WTC11 (cell line): Measurements from ENCODE around the gene INKA2. TPM values are rescaled to one million over a fixed set of nuclear protein-coding genes. Genes with fewer than 3 reads are reported as not detected.

ENCODE experiments used
- ATAC-seq: fragments of 200-7000 bp; cut with Tn5 transposase; 2 replicates; pipeline ENCODE4 v1.10.0; 2021; ENCODE audit warnings: mild to moderate bottlenecking, moderate library complexity
- CTCF ChIA-PET: fragments of 300-600 bp; sonication (Branson Sonifier 250); formaldehyde crosslinking; loops from one replicate; lab custom pipeline; 2021; ENCODE audit warnings: antibody characterized with exemption; lab: Charles Lee
- POLR2A ChIA-PET: fragments of 350-600 bp; sonication (Branson Sonifier 250); formaldehyde crosslinking; loops from one replicate; lab custom pipeline; 2021; ENCODE audit warnings: antibody characterized with exemption; lab: Charles Lee
- DNase-seq: peaks from one replicate; pipeline ENCODE4 v3.0.0; 2021; ENCODE audit warnings: low spot score
- H3K27ac Mint-ChIP-seq: 2 replicates; pipeline ENCODE4 v1.8.0; 2021; ENCODE audit warnings: mixed read lengths
- H3K27me3 Mint-ChIP-seq: 2 replicates; pipeline ENCODE4 v1.8.0; 2021; ENCODE audit warnings: low read depth, mild to moderate bottlenecking, moderate library complexity, mixed read lengths
- H3K36me3 Mint-ChIP-seq: 2 replicates; pipeline ENCODE4 v1.8.0; 2021; ENCODE audit warnings: mixed read lengths
- H3K4me1 Mint-ChIP-seq: 2 replicates; pipeline ENCODE4 v1.8.0; 2022; ENCODE audit warnings: mixed read lengths
- H3K4me3 Mint-ChIP-seq: 2 replicates; pipeline ENCODE4 v1.8.0; 2021; ENCODE audit warnings: mild to moderate bottlenecking, moderate library complexity, mixed read lengths
- H3K9me3 Mint-ChIP-seq: 2 replicates; pipeline ENCODE4 v1.8.0; 2021; ENCODE audit warnings: mixed read lengths
- CREB1 ChIP-seq: sonication (generic); formaldehyde crosslinking; IDR thresholded peaks from 2 replicates; pipeline ENCODE4 v1.8.0; 2023; ENCODE audit warnings: mild to moderate bottlenecking, missing genetic modification reagents
- CREM ChIP-seq: sonication (generic); formaldehyde crosslinking; IDR thresholded peaks from 2 replicates; pipeline ENCODE4 v1.8.1; 2022; ENCODE audit warnings: mild to moderate bottlenecking, missing genetic modification reagents, moderate library complexity
- ESRRA ChIP-seq: sonication (generic); formaldehyde crosslinking; IDR thresholded peaks from 2 replicates; pipeline ENCODE4 v1.8.1; 2022; ENCODE audit warnings: mild to moderate bottlenecking, missing genetic modification reagents, borderline replicate concordance
- ETV6 ChIP-seq: sonication (generic); formaldehyde crosslinking; IDR thresholded peaks from 2 replicates; pipeline ENCODE4 v1.8.1; 2022; ENCODE audit warnings: mild to moderate bottlenecking, missing genetic modification reagents
- GABPB1 ChIP-seq: sonication (generic); formaldehyde crosslinking; IDR thresholded peaks from 2 replicates; pipeline ENCODE4 v1.8.1; 2023; ENCODE audit warnings: mild to moderate bottlenecking, missing genetic modification reagents
- JUN ChIP-seq: sonication (generic); formaldehyde crosslinking; IDR thresholded peaks from 2 replicates; pipeline ENCODE4 v1.8.0; 2023; ENCODE audit warnings: mild to moderate bottlenecking, missing genetic modification reagents
- MYBL2 ChIP-seq: sonication (generic); formaldehyde crosslinking; IDR thresholded peaks from 2 replicates; pipeline ENCODE4 v1.8.1; 2023; ENCODE audit warnings: mild to moderate bottlenecking, moderate library complexity, missing genetic modification reagents
- NFE2L1 ChIP-seq: sonication (generic); formaldehyde crosslinking; IDR thresholded peaks from 2 replicates; pipeline ENCODE4 v1.8.1; 2023; ENCODE audit warnings: missing genetic modification reagents
- NR2C2 ChIP-seq: sonication (generic); formaldehyde crosslinking; IDR thresholded peaks from 2 replicates; pipeline ENCODE4 v1.8.0; 2022; ENCODE audit warnings: mild to moderate bottlenecking, missing genetic modification reagents
- ZNF423 ChIP-seq: fragments of 250-450 bp; sonication (Bioruptor Pico); IDR thresholded peaks from 2 replicates; pipeline ENCODE4 v2.1.2; 2022; ENCODE audit warnings: mild to moderate bottlenecking, moderate library complexity
- total RNA-seq: library from RNA; stranded (reverse); gene quantifications from 3 replicates; pipeline ENCODE4 v1.2.3, GENCODE V29; 2021
- TF ChIP-seq, protein P1 (sequence below): sonication (generic); formaldehyde crosslinking; conservative IDR thresholded peaks from 2 replicates; pipeline ENCODE4 v1.8.1; 2023; ENCODE audit warnings: mild to moderate bottlenecking, low read depth, missing genetic modification reagents, moderate library complexity
- TF ChIP-seq, protein P2 (sequence below): sonication (generic); formaldehyde crosslinking; IDR thresholded peaks from 2 replicates; pipeline ENCODE4 v1.8.1; 2023; ENCODE audit warnings: mild to moderate bottlenecking, moderate library complexity, missing genetic modification reagents
- TF ChIP-seq, protein P3 (sequence below): fragments of 250-450 bp; sonication (Bioruptor Pico); conservative IDR thresholded peaks from 2 replicates; pipeline ENCODE4 v1.9.0; 2021; ENCODE audit warnings: mild to moderate bottlenecking
- TF ChIP-seq, protein P4 (sequence below): sonication (generic); formaldehyde crosslinking; IDR thresholded peaks from 2 replicates; pipeline ENCODE4 v1.8.0; 2022; ENCODE audit warnings: missing genetic modification reagents
- TF ChIP-seq, protein P5 (sequence below): sonication (generic); formaldehyde crosslinking; IDR thresholded peaks from 2 replicates; pipeline ENCODE4 v1.8.1; 2022; ENCODE audit warnings: mild to moderate bottlenecking, moderate library complexity, missing genetic modification reagents
- TF ChIP-seq, protein P6 (sequence below): sonication (generic); formaldehyde crosslinking; IDR thresholded peaks from 2 replicates; pipeline ENCODE4 v1.8.0; 2022; ENCODE audit warnings: mild to moderate bottlenecking, missing genetic modification reagents
- TF ChIP-seq, protein P7 (sequence below): sonication (generic); formaldehyde crosslinking; IDR thresholded peaks from 2 replicates; pipeline ENCODE4 v1.8.1; 2022; ENCODE audit warnings: low read depth, missing genetic modification reagents, borderline replicate concordance
- TF ChIP-seq, protein P8 (sequence below): sonication (generic); formaldehyde crosslinking; IDR thresholded peaks from 2 replicates; pipeline ENCODE4 v1.8.0; 2023; ENCODE audit warnings: mild to moderate bottlenecking, missing genetic modification reagents

The INKA2 gene
- total RNA-seq, 1 experiment from 2014 or later: 20.1 TPM

DNA sequence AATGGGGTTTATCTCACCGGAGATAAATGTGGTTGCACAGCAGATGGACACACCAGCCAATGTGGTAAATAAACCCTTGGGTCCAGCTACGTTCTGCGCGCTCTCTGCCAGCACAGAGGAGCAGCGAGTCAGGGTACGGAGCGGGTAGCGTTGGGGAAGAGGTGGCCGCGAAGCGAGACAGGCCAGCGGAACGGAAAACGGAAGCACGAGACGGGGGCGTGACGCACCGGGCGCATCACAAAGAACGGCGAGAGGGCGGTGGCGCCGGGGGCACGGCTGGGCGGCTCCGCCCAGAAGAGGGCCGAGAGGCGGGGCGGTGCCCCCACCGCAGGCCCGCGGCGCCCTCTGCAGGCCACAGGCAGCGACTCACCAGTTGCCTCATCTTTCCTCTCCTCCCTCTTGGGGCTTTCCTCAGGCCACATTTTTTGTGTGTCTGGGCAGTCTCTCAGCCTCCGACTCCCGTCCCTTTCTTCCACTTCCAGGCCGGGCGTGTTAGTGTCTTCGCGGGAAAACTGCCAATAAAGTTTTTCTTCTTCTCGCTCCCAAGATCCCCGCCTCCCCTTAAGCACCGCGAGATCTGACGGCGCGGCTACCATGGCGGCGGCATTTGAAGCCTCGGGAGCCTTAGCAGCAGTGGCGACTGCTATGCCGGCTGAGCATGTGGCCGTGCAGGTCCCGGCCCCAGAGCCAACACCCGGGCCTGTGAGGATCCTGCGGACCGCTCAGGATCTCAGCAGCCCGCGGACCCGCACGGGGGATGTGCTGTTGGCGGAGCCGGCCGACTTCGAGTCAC, 16.3 kb upstream of the INKA2 start, which contains the start of gene DDX20:
Gene DDX20, plus strand, starts transcription at position 571 of the 793 bp plus-strand sequence. Its CDS starts 24 bp downstream, at position 595.
- Mint-ChIP-seq H3K27ac (peak within 1 kb of the TSS; percentile 99), H3K9me3 (no peaks in the 10 kb centered on the region), H3K36me3 (peaks cover 16% of the 10 kb centered on the region), H3K4me3 (peak within 1 kb of the TSS; percentile 97), H3K4me1 (peaks cover 19% of the 10 kb centered on the region), H3K27me3 (peaks cover 7% of the 10 kb centered on the region)
- ChIA-PET POLR2A (interaction anchor here (0.6 to 2.1 kb wide), 6 partner anchors 17 to 248 kb away, joined by 4 to 7 read pairs (median 6); partner anchors contain the start of gene INKA2), CTCF (interaction anchor here (0.6 to 2.9 kb wide), 14 partner anchors 11 to 274 kb away, joined by 3 to 16 read pairs (median 4); partner anchors contain the start of gene INKA2)
- DNase-seq (peak; percentile 90), ATAC-seq (peak; percentile 86)
- TF ChIP-seq, protein P1, sequence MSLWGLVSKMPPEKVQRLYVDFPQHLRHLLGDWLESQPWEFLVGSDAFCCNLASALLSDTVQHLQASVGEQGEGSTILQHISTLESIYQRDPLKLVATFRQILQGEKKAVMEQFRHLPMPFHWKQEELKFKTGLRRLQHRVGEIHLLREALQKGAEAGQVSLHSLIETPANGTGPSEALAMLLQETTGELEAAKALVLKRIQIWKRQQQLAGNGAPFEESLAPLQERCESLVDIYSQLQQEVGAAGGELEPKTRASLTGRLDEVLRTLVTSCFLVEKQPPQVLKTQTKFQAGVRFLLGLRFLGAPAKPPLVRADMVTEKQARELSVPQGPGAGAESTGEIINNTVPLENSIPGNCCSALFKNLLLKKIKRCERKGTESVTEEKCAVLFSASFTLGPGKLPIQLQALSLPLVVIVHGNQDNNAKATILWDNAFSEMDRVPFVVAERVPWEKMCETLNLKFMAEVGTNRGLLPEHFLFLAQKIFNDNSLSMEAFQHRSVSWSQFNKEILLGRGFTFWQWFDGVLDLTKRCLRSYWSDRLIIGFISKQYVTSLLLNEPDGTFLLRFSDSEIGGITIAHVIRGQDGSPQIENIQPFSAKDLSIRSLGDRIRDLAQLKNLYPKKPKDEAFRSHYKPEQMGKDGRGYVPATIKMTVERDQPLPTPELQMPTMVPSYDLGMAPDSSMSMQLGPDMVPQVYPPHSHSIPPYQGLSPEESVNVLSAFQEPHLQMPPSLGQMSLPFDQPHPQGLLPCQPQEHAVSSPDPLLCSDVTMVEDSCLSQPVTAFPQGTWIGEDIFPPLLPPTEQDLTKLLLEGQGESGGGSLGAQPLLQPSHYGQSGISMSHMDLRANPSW (CRISPR knock-in tag): no peak
- TF ChIP-seq, protein P2, sequence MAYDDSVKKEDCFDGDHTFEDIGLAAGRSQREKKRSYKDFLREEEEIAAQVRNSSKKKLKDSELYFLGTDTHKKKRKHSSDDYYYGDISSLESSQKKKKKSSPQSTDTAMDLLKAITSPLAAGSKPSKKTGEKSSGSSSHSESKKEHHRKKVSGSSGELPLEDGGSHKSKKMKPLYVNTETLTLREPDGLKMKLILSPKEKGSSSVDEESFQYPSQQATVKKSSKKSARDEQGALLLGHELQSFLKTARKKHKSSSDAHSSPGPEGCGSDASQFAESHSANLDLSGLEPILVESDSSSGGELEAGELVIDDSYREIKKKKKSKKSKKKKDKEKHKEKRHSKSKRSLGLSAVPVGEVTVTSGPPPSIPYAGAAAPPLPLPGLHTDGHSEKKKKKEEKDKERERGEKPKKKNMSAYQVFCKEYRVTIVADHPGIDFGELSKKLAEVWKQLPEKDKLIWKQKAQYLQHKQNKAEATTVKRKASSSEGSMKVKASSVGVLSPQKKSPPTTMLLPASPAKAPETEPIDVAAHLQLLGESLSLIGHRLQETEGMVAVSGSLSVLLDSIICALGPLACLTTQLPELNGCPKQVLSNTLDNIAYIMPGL (CRISPR knock-in tag): peak; percentile 82
- TF ChIP-seq NR2C2 (CRISPR knock-in tag): no peak
- TF ChIP-seq, protein P3, sequence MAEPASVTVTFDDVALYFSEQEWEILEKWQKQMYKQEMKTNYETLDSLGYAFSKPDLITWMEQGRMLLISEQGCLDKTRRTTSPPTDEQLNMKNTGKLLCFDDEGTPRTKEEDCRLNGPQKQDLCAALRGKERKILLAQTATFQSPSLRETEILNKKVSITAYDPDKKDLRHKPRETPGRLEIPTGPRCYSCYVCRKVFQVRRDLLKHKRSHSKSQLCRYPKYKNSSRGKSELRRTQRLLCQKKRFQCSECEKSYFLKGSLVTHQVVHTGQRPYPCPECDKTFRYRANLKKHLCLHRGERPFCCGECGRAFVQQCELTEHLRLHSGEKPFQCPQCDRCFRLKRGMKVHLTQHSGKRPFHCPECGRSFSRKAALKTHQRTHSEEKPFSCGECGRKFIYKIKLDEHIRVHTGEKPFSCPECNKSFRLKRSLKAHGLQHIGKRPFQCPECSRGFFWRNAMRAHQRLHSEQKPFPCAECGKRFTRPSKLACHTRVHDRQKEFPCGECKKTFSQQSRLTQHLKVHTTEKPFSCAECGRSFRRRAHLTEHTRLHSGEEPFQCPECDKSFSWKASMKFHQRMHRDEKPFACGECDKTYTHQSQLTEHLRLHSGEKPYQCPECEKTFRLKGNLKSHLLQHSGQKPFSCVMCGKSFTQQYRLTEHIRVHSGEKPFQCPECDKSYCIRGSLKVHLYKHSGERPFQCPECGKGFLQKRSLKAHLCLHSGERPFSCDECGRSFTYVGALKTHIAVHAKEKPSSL: no peak
- TF ChIP-seq, protein P4, sequence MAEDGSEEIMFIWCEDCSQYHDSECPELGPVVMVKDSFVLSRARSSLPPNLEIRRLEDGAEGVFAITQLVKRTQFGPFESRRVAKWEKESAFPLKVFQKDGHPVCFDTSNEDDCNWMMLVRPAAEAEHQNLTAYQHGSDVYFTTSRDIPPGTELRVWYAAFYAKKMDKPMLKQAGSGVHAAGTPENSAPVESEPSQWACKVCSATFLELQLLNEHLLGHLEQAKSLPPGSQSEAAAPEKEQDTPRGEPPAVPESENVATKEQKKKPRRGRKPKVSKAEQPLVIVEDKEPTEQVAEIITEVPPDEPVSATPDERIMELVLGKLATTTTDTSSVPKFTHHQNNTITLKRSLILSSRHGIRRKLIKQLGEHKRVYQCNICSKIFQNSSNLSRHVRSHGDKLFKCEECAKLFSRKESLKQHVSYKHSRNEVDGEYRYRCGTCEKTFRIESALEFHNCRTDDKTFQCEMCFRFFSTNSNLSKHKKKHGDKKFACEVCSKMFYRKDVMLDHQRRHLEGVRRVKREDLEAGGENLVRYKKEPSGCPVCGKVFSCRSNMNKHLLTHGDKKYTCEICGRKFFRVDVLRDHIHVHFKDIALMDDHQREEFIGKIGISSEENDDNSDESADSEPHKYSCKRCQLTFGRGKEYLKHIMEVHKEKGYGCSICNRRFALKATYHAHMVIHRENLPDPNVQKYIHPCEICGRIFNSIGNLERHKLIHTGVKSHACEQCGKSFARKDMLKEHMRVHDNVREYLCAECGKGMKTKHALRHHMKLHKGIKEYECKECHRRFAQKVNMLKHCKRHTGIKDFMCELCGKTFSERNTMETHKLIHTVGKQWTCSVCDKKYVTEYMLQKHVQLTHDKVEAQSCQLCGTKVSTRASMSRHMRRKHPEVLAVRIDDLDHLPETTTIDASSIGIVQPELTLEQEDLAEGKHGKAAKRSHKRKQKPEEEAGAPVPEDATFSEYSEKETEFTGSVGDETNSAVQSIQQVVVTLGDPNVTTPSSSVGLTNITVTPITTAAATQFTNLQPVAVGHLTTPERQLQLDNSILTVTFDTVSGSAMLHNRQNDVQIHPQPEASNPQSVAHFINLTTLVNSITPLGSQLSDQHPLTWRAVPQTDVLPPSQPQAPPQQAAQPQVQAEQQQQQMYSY: peak; percentile 85
- TF ChIP-seq, protein P5, sequence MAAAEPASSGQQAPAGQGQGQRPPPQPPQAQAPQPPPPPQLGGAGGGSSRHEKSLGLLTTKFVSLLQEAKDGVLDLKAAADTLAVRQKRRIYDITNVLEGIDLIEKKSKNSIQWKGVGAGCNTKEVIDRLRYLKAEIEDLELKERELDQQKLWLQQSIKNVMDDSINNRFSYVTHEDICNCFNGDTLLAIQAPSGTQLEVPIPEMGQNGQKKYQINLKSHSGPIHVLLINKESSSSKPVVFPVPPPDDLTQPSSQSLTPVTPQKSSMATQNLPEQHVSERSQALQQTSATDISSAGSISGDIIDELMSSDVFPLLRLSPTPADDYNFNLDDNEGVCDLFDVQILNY (CRISPR knock-in tag): peak; percentile 83; the same call in 1 of the 2 replicates
- 0 out of 2 replicates have a peak, but pooled peaks have one; percentile 22 for TF ChIP-seq CREB1 (CRISPR knock-in tag)
- peak; percentile 41; the same call in 1 of the 2 replicates for TF ChIP-seq CREM (CRISPR knock-in tag)
- TF ChIP-seq ESRRA (CRISPR knock-in tag): peak; percentile 59; the same call in 1 of the 2 replicates
- peak; percentile 20; the same call in 1 of the 2 replicates for TF ChIP-seq MYBL2 (CRISPR knock-in tag)
- TF ChIP-seq, protein P6, sequence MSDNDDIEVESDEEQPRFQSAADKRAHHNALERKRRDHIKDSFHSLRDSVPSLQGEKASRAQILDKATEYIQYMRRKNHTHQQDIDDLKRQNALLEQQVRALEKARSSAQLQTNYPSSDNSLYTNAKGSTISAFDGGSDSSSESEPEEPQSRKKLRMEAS: peak; percentile 89
- peak; percentile 33; the same call in 1 of the 2 replicates for TF ChIP-seq JUN (CRISPR knock-in tag)
- TF ChIP-seq, protein P7, sequence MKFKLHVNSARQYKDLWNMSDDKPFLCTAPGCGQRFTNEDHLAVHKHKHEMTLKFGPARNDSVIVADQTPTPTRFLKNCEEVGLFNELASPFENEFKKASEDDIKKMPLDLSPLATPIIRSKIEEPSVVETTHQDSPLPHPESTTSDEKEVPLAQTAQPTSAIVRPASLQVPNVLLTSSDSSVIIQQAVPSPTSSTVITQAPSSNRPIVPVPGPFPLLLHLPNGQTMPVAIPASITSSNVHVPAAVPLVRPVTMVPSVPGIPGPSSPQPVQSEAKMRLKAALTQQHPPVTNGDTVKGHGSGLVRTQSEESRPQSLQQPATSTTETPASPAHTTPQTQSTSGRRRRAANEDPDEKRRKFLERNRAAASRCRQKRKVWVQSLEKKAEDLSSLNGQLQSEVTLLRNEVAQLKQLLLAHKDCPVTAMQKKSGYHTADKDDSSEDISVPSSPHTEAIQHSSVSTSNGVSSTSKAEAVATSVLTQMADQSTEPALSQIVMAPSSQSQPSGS: no peak
- no peak for TF ChIP-seq ZNF423 (CRISPR knock-in tag)
- TF ChIP-seq, protein P8, sequence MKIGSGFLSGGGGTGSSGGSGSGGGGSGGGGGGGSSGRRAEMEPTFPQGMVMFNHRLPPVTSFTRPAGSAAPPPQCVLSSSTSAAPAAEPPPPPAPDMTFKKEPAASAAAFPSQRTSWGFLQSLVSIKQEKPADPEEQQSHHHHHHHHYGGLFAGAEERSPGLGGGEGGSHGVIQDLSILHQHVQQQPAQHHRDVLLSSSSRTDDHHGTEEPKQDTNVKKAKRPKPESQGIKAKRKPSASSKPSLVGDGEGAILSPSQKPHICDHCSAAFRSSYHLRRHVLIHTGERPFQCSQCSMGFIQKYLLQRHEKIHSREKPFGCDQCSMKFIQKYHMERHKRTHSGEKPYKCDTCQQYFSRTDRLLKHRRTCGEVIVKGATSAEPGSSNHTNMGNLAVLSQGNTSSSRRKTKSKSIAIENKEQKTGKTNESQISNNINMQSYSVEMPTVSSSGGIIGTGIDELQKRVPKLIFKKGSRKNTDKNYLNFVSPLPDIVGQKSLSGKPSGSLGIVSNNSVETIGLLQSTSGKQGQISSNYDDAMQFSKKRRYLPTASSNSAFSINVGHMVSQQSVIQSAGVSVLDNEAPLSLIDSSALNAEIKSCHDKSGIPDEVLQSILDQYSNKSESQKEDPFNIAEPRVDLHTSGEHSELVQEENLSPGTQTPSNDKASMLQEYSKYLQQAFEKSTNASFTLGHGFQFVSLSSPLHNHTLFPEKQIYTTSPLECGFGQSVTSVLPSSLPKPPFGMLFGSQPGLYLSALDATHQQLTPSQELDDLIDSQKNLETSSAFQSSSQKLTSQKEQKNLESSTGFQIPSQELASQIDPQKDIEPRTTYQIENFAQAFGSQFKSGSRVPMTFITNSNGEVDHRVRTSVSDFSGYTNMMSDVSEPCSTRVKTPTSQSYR (CRISPR knock-in tag): 0 out of 2 replicates have a peak, but pooled peaks have one; percentile 25
- no peak; the same call in none of the 2 replicates for TF ChIP-seq GABPB1 (CRISPR knock-in tag)
- peak; percentile 65; the same call in 1 of the 2 replicates for TF ChIP-seq NFE2L1 (CRISPR knock-in tag)
- TF ChIP-seq ETV6: peak; percentile 49; the same call in 1 of the 2 replicates
